ENCODE data around the gene RTF2.
A peak's percentile ranks its signal among the peaks of the same experiment; 100 is the strongest.

RTF2 gene

GRCh38 chr20:56439771-56440291, 28.6 kb upstream of the RTF2 start:
- DNase-seq (ENCODE audit: low read depth), result peak; percentile 98

GRCh38 chr20:56440346-56441007, 27.9 kb upstream of the RTF2 start:
- DNase-seq (ENCODE audit: low read depth), result peak; percentile 39

- no peak for DNase-seq (ENCODE audit: low read depth)
Observed at GRCh38 chr20:56442389-56443365, 25.8 kb upstream of the RTF2 start.

- peak; percentile 54 for DNase-seq (ENCODE audit: low read depth)
Observed at GRCh38 chr20:56443654-56444540, 24.5 kb upstream of the RTF2 start.

GRCh38 chr20:56445130-56445529, 23.3 kb upstream of the RTF2 start:
- no peak for DNase-seq (ENCODE audit: low read depth)

GRCh38 chr20:56445540-56445939, 22.9 kb upstream of the RTF2 start:
- no peak for DNase-seq (ENCODE audit: low read depth)

- no peak for DNase-seq (ENCODE audit: low read depth)
Observed at GRCh38 chr20:56447227-56447626, 21.2 kb upstream of the RTF2 start.

- no peak for DNase-seq (ENCODE audit: low read depth)
Observed at GRCh38 chr20:56449459-56449858, 19.0 kb upstream of the RTF2 start.

GRCh38 chr20:56451056-56451765, 17.2 kb upstream of the RTF2 start:
- DNase-seq (ENCODE audit: low read depth), result no peak

- no peak for DNase-seq (ENCODE audit: low read depth)
Observed at GRCh38 chr20:56453352-56453751, 15.1 kb upstream of the RTF2 start.

- no peak for DNase-seq (ENCODE audit: low read depth)
Observed at GRCh38 chr20:56454754-56455153, 13.7 kb upstream of the RTF2 start.

GRCh38 chr20:56458206-56458821, 10.1 kb upstream of the RTF2 start:
- DNase-seq (ENCODE audit: low read depth), result no peak

GRCh38 chr20:56460459-56460858, 8.0 kb upstream of the RTF2 start:
- DNase-seq (ENCODE audit: low read depth), result no peak

GRCh38 chr20:56461576-56461975, 6.9 kb upstream of the RTF2 start:
- no peak for DNase-seq (ENCODE audit: low read depth)

GRCh38 chr20:56463428-56463827, 5.0 kb upstream of the RTF2 start:
- DNase-seq (ENCODE audit: low read depth), result no peak

GRCh38 chr20:56465997-56466396, 2.4 kb upstream of the RTF2 start:
- no peak for DNase-seq (ENCODE audit: low read depth)

- no peak for DNase-seq (ENCODE audit: low read depth)
Observed at GRCh38 chr20:56467968-56468315, 485 bp upstream of the RTF2 start.

GRCh38 chr20:56469077-56469449, 636 bp downstream of the RTF2 start:
- DNase-seq (ENCODE audit: low read depth), result peak; percentile 17

- DNase-seq (ENCODE audit: low read depth), result no peak
Observed at GRCh38 chr20:56483970-56484369, 15.5 kb downstream of the RTF2 start.

- no peak for DNase-seq (ENCODE audit: low read depth)
Observed at GRCh38 chr20:56487216-56487615, 18.8 kb downstream of the RTF2 start.

- no peak for DNase-seq (ENCODE audit: low read depth)
Observed at GRCh38 chr20:56488566-56488965, 20.1 kb downstream of the RTF2 start.

All from ELR (cell line).